HG02970 (cell line): ENCODE results near the gene PIF1.

Experiments used
- ATAC-seq: cut with Tn5 transposase; IDR thresholded peaks from one replicate; pipeline ENCODE4 v1.9.1; 2021; ENCODE audit warnings: mild to moderate bottlenecking, moderate library complexity, moderate number of reproducible peaks; ENCODE audit not compliant: unreplicated experiment, low FRiP score

The PIF1 gene, protein sequence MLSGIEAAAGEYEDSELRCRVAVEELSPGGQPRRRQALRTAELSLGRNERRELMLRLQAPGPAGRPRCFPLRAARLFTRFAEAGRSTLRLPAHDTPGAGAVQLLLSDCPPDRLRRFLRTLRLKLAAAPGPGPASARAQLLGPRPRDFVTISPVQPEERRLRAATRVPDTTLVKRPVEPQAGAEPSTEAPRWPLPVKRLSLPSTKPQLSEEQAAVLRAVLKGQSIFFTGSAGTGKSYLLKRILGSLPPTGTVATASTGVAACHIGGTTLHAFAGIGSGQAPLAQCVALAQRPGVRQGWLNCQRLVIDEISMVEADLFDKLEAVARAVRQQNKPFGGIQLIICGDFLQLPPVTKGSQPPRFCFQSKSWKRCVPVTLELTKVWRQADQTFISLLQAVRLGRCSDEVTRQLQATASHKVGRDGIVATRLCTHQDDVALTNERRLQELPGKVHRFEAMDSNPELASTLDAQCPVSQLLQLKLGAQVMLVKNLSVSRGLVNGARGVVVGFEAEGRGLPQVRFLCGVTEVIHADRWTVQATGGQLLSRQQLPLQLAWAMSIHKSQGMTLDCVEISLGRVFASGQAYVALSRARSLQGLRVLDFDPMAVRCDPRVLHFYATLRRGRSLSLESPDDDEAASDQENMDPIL

DNA sequence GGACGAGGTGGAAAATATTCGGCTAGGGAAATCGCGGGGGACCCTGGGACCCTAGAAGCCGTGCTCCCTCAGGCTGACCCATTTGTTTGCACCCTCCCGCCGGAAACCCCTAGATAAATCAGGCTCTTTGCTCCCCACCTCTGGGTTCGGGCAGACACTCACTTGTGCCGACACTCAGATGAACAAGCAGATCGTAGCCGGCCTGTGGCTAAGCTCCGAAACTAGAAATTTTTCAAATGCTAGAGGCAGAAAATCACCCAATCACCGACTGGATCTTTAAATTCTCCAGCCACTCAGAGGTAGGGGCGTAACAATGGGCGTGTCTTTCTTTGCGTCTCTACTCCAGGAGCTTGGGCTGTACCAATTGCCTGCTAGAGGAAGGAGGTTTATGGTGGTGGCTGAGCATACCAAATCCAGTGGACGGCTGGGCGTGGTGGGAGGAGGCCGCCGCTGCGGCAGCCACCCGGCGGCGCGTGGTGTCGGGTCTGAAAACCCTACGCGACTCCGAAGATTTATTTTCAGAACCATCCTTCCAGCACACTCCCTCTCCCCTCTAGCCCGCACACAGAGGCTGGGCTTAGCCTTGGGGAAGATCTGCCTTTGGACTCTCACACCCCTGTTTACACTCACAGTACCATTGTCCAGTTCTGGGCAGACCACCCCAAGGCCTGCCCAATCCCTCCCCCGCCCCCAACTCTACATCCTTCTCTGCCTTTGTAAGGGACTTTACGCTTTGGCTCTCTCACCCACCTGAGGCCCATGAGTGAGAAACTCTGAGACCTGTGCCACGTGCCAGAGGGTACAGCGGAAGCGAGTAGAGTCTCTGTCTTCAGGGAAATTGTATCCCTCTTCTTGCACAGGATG, at the start of gene PIF1:
Gene PIF1 (minus strand): TSS at position 217 of the 864 bp plus-strand sequence. CDS start 1,312 bp downstream, outside the sequence.
- ATAC-seq: peak; percentile 82

DNA sequence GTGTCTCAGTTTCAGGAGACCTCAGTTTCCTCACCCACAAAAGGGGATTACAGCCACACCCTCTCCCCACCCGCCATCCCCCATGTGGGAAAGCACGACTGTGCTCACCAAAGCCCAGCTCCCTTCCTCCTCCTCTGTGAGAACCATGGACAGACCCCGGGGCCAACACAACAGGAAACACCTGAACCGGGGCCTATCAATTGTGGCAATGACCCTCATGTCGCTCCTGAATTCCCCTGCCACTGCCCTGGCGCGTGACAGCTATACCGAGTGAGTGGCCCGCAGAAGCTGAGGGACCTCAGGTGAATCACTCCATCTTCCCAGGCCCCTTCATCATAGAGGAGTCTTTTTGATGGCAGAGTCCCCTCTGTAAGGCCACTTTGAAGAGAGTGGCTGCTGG, 44.9 kb upstream of the PIF1 start:
- no peak for ATAC-seq

DNA sequence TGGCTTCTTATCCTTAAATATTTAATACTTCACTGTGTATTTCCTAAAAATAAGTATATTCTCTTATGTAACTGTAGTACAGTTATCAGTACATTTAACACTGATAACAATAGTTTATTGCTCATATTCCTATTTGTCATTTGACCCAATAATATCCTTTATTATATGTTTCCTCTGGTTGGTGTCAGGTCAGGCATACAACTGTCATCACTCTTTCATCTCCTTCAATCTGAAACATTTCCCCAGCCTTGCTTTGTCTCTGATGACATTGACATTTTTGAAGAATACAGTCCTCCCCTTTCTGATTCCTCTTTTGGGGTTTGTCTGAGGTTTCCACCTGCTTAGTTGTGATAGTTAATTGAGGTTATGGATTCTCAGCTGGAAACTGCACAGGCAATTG, 44.1 kb upstream of the PIF1 start:
- no peak for ATAC-seq

DNA sequence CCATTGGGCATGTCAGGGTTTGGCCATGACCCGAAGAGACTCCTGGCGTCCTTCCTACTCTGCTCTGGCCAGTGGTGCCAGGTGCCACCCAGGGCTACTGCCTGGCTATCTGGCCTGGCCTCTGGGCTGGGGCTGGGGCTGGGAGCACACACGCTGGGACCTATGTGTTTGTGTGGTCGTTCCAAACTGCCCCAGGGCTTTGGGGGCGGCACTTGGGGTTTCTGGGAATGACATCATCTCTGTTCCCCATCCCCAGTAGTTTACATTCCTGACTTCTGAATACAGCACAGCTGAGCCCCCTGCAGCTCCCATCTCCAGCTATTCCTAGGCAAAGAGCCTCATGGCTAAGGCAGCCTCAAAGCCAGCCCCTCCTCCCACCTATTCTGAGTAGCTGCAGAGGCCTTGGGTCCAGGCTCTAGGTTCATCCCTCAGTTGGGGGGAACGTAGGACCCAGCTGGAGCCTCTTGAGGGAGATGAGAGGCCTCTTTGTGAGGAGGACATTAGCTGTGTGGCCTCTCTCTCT, 40.6 kb upstream of the PIF1 start:
- no peak for ATAC-seq

DNA sequence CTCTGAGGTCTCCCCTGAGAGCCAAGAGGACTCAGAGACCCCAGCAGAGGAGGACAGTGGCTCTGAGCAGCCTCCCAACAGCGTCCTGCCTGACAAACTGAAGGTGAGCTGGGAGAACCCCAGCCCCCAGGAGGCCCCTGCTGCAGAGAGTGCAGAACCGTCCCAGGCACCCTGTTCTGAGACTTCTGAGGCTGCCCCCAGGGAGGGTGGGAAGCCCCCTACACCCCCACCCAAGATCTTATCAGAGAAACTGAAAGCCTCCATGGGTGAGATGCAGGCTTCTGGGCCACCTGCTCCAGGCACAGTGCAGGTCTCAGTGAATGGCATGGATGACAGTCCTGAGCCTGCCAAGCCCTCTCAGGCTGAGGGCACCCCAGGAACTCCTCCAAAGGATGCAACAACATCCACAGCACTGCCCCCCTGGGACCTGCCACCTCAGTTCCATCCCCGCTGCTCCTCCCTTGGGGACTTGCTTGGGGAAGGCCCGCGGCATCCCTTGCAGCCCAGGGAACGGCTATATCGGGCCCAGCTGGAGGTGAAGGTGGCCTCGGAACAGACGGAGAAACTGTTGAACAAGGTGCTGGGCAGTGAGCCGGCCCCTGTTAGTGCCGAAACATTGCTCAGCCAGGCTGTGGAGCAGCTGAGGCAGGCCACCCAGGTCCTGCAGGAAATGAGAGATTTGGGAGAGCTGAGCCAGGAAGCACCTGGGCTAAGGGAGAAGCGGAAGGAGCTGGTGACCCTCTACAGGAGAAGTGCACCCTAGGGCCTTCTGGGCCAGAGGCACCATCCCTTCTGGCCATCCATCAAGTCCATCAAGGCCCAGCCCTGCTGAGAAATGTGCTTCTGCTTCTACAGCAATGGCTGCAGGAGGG, 39.9 kb upstream of the PIF1 start:
- ATAC-seq: no peak

DNA sequence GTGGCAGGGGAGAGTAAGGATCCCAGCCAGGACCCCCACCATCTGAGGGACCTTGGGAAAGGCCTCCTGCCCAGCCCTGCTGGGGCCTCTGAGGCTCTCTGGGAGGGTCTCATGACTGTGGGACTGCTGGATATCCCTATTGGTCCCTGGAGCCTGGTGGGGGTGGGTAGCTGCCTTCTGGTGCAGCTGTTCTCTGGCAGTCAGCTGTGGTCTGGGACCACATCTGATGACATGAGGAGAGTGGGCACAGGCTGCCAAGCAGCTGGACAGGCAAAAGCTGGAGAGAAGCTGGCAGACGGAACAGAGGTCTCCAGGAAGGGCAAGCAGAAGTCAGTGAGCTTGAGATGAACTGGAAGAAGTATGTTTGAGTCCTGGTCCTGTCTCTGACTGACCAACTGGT, 38.6 kb upstream of the PIF1 start:
- ATAC-seq: no peak

DNA sequence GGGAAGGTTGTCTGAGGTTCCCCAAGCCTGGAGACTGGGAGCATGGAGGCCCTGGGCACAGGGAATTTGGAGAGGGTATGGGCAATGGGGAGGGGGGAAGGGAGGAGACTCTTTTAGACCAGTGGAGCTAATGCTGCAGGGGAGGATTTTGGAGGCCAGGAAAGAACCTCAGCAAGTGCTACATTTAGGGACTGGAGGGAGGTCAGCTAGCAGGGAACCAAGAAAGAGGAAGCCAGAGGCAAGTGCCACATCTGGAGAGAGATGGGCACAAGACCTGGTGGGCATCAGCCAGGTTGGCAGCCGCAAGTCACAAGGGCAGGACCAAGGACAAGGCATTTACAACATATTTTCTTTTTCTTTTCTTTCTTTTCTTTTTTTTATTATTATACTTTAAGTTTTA, 37.0 kb upstream of the PIF1 start:
- no peak for ATAC-seq

DNA sequence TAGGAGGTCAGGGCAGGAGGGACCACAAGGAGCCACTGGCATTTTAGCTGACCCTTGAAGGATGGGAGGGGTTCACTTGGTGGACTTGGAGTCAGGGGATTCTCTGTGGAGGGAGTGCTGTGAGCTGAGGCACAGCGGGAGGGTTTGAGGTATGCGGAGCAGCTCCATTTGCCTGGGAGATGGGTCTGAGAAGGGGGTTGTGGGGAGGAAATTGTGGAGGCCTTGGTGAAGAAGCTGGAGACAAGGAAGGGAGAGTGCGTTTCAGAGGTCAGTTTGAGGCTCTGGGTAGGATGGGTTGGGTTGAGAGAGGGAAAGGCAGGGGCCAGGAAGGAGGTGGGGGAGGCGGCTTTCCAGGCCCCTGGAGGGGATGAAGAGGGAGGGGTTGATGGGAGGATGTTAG, 36.5 kb upstream of the PIF1 start:
- ATAC-seq: no peak

DNA sequence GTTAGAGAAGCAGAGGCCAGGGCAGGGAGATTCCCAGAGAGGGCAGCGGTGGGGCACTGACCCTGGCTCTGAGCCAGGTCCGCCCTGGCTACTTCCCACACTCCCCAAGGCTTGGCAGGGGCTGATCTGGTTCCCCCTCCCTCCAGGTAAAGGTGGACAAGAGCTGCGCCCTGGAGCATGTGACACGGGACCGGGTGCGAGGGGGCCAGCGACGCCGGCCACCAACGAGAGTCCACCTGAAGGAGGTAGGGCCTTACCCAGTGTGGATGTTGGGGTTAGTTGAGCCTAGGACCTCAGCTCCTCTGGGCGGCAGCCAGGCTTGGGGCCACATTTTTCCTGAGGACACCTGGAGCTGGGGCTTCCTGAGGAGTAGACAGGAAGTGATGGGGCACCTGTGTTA, 35.9 kb upstream of the PIF1 start:
- ATAC-seq: no peak

DNA sequence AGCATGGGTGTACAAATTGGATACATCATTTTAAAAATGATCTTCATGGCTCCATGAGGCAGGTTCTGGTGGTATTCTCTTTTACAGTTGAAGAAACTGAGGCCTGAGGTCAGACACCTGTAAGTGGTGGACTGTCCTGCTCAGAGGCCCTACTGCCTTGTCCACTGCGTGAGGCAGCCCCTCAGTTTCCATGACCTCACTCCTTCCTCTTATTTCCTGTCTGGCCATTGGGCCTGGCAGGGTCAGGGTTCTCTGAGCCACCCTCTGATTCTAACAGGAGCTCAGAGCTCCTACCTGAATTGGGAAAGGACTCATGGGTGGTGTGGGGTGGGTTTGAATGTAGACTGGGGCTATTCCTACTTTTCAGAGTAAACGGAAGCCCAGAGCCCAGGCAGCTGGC, 33.8 kb upstream of the PIF1 start:
- no peak for ATAC-seq

DNA sequence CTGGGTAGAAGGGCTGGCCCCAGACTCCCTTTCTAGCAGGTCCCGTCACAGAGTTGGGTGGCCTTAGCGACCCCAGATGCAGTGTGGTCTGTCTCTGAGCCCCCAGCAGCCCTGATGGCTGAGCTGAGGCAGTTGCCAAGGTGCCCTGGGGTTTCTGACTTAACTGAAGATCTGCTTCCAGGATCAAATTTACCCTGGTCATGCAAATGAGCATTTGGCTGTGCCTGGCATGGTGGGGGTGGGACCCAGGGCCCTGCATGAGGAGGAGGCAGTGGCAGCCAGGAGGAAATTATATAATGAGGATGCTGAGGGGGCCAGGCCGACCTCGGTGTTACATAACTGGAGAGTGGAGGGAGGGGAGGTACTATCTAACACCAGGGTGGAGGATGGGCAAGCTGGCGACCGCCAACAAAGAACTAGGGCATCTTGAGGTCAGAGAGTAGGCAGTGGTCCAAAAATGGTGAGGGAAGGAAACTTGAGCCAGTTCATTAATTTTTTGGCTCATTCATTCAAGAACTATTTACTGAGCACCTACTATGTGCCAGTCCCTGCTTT, 32.7 kb upstream of the PIF1 start:
- no peak for ATAC-seq

DNA sequence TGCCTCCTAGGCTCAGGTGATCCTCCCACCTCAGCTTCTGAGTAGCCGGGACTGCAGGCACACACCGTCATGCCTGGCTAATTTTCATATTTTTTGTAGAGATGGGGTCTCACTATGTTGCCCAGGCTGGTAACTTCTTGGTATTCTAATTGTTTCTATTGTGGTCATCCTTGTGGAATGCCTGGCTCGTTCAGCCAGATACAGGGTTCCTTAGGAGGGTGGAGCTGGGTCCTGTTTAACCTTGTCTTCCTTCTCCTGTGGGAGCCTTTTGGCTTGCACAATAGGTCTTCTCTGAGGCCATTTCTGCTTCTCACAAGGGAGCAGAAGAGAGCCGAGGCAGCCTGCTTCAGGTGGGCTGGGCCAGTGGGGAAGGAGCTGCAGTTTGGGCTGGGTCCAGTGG, 32.0 kb upstream of the PIF1 start:
- no peak for ATAC-seq

DNA sequence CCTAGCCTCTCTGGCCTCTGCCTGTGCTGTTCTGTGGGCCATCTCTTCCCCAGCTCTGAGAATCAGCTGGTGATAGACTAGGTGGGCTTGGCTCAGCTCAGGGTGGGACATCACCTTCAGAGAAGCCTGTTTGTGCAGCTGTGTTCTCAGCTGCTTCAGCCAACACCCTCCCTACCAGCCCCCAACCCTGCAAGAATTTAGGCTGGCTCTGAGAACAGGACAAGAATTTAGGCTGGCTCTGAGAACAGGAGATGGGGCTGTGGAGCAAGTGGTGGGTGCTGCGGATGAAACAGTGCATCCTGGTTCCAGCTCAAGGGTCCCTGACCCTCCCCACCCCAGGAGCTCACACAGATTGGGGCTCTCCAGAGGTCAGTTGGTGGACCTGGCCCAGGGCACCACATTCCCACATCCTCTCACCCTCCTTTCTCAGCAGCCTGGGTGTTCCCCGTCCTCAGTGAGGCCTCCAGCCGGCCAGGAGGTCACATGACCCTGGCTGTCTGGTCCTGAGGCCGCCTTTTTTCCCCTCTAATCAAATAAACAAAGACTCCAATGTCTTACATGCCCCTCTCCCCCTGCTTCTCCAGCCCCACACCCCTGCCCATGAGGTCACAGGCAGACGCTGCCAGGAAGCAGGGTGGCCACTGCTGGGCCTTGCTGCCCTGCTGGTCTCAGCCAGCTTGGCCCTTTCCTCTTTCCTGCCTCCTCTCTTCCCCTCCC, 31.1 kb upstream of the PIF1 start:
- no peak for ATAC-seq

DNA sequence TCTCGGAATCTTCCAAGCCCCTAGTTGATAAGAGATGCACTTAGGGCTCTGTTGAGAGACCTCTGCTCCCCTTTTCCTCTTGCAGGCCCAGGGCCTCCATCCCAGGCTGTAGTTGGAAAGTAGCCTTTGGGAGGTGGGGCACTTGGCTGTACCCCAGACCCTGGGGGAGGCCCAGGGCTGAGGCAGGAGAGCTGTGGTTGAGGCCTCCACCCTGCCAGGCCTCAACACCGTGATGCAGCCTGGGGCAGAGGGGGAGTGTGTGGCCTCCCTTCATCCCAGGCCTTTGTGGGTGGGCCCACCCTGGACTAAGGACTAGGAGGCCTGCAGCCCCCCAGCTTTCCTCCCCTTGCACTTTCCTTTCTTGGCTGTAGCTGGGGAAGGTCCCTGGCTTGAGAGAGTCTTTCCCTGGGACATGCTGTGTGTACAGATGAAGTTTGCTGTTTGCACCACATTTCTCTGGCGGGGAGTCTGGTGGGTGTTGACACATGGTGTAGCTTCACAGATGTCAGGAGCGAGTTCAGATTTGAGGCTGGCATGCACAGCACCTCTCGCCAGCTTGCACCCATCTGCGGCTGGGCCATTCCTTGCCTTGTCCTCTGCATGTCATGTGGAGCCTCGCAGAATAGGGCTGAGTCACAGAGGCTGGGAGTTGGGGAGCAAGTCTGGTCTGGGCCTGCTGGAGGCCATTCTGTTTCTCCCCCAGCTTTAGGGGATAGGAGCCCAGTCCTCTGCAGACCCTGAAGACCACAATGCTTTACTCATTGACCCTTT, 29.9 kb upstream of the PIF1 start:
- no peak for ATAC-seq

DNA sequence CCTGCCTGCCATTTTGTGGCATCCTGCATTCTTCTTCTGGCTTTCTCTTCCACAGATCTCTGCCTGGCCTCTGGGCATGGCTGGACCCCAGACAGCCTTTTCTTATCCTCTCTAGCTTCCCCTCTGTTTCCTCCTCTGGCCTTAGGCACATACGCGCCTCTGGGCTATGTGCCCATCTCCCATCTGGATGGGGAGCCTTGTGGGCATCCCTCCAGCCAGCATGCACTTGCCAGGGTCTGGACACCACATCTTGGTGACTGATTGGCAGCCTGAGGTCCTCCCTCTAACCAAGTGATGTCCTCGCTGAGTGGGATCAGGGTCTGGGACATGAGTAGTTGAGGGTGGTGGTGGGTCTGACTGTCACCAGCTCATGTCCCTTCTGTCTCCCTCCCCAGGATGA, 29.1 kb upstream of the PIF1 start:
- no peak for ATAC-seq

DNA sequence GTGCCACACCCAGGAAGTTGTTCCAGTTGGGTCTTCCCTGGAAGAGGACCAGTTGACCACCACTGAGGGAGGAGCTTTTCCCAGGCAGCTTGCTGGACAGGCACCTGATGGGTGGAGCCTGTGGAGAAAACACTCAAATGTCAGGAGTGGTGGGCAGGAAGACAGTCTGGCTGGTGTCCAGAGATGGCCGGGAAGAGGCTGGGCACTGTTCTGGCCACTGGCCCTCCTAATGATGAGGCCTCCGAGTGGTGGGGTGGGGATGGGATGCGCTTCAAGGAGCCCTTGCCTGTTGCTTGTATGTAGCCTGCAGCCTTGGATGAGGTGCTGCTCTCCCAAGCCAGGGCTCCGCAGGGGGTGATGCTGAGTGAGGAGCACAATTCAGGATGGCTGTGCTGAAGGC, 28.6 kb upstream of the PIF1 start:
- no peak for ATAC-seq

DNA sequence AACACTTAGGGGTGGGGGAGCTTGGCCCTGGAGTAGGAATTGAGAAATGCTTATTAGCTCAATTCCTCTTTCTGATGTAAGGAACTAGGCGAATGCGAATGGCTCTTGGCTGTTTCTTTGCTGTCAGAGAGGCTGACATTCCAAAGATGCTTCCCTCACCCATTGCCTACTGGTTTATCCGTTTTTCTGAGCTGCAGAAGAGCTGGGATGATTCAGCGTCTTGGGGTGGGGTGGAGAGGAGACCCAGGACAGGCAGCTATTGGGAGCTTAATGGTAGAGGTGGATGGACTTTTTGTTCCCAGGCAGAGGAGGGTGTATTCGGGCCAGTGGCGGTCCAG, 26.0 kb upstream of the PIF1 start:
- no peak for ATAC-seq

DNA sequence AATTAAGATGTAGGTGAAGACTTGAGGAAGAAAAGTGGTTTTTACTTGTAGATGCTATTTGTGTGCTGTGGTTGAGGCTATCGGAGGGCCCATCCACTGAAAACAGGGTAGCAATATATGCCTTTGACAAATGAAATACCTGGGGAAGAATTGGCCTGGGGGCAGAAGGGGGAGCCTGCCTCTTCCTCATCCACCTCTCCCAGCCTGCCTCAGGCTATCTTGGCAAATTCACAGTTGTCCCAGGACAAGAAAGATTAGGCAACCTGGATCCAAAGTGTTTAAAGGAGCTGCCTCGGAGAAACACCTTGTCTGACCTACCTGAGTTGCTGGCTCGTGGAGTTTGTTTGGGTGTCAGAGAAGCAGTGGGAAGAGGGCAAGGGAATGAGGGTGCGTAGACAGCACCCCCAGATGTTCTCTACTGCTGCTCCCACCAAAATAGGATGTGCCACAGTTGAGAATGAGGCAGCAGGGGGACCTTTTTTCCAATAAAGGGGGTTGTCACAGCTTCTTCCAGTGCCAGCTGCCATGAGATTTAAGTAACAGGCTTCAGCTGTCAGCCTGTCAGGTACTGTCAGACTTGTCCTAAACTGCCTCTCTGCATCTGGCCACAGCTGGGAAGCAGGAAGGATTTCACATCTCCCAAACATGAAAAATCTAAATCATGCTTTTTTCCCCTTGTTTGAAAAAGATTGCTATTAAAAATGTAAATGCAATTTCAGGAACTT, 25.5 kb upstream of the PIF1 start:
- ATAC-seq: no peak
